NB4 (cell line): Measurements from ENCODE around the gene SH3GL1.

Source experiments
- POLR2A ChIP-seq: IDR thresholded peaks from 2 replicates; pipeline ENCODE4 v1.6.1; 2011; ENCODE audit warnings: mild to moderate bottlenecking; ENCODE audit not compliant: insufficient read length; ENCODE audit errors: extremely low read depth
- TF ChIP-seq, protein P1 (sequence below): IDR thresholded peaks from one replicate; pipeline ENCODE4 v1.5.1; 2012; ENCODE audit warnings: low read depth, low read length

DNA sequence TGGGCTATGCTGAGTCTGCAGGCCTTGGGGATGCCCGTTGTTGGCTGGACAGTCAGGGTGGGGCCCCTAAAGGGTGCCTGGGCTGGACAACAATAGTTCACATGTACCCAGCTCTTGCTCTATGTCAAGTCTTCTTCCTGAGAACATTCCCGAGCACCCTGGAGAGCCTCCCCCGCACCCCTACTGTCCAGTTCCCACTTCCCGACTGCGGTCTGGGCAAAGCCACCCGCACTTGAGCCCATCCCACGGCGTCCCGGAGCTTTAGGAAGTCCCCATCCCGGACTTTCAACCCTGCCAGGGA is 58.1 kb downstream of the SH3GL1 start:
- TF ChIP-seq POLR2A, result no peak
- TF ChIP-seq, protein P1, sequence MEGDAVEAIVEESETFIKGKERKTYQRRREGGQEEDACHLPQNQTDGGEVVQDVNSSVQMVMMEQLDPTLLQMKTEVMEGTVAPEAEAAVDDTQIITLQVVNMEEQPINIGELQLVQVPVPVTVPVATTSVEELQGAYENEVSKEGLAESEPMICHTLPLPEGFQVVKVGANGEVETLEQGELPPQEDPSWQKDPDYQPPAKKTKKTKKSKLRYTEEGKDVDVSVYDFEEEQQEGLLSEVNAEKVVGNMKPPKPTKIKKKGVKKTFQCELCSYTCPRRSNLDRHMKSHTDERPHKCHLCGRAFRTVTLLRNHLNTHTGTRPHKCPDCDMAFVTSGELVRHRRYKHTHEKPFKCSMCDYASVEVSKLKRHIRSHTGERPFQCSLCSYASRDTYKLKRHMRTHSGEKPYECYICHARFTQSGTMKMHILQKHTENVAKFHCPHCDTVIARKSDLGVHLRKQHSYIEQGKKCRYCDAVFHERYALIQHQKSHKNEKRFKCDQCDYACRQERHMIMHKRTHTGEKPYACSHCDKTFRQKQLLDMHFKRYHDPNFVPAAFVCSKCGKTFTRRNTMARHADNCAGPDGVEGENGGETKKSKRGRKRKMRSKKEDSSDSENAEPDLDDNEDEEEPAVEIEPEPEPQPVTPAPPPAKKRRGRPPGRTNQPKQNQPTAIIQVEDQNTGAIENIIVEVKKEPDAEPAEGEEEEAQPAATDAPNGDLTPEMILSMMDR, result no peak
